Activated B cell treated with CpG ODN at 0.5 μM for 24 hours (primary cell): ENCODE results near the gene TEDC2. TPM values are rescaled to one million over a fixed set of nuclear protein-coding genes. Genes with fewer than 3 reads are reported as not detected.
"Not testable (repeated sequence)": the region's sequence is repeated elsewhere in the genome, so short reads cannot be mapped to it uniquely, and the experiment has no call there.

Experiments
- ATAC-seq: fragments of 200-7000 bp; cut with Tn5 transposase; one replicate; pipeline ENCODE4 v1.10.0; 2021; ENCODE audit warnings: low read depth, mild to moderate bottlenecking, moderate library complexity
- CTCF ChIA-PET: fragments of 350-600 bp; sonication (Branson Sonifier 250); formaldehyde crosslinking; loops from one replicate; lab custom pipeline; 2021; ENCODE audit warnings: antibody characterized with exemption; lab: Charles Lee
- POLR2A ChIA-PET: fragments of 350-600 bp; sonication (Branson Sonifier 250); formaldehyde crosslinking; loops from one replicate; lab custom pipeline; 2021; ENCODE audit warnings: antibody characterized with exemption; lab: Charles Lee
- DNase-seq: peaks from one replicate; pipeline ENCODE4 v3.0.0; 2022
- H3K27ac Mint-ChIP-seq: one replicate; pipeline ENCODE4 v1.8.0; 2020; ENCODE audit warnings: mixed read lengths
- H3K27me3 Mint-ChIP-seq: one replicate; pipeline ENCODE4 v1.8.0; 2021; ENCODE audit warnings: mixed read lengths
- H3K36me3 Mint-ChIP-seq: one replicate; pipeline ENCODE4 v1.8.0; 2021; ENCODE audit warnings: low read depth, mixed read lengths
- H3K4me1 Mint-ChIP-seq: one replicate; pipeline ENCODE4 v1.8.0; 2021; ENCODE audit warnings: mixed read lengths
- H3K4me3 Mint-ChIP-seq: one replicate; pipeline ENCODE4 v1.8.0; 2020; ENCODE audit warnings: mild to moderate bottlenecking, mixed read lengths
- H3K9me3 Mint-ChIP-seq: one replicate; pipeline ENCODE4 v1.8.0; 2020; ENCODE audit warnings: mixed read lengths
- intact Hi-C: fragments of 100-400 bp; cut with micrococcal nuclease; formaldehyde crosslinking; loops from one replicate; pipeline ENCODE4 v1.15.1; 2024
- total RNA-seq: library from RNA; stranded (reverse); gene quantifications from 2 replicates; pipeline ENCODE4 v1.2.3, GENCODE V29; 2022
- TF ChIP-seq, protein P1 (sequence below): fragments of 200-600 bp; IDR thresholded peaks from one replicate; pipeline ENCODE4 v1.8.0; 2022; ENCODE audit warnings: antibody characterized with exemption, mild to moderate bottlenecking

TEDC2 gene
- total RNA-seq, 1 donor from 2014 or later = 4.4 TPM

- ChIA-PET POLR2A (interaction anchor here (1.0 to 1.7 kb wide), 7 partner anchors 26 to 465 kb away, joined by 3 to 5 read pairs (median 4); partner anchors contain the start of genes RPS2, TBC1D24 and TRAF7), CTCF (interaction anchor here (0.9 to 2.1 kb wide), 6 partner anchors 10 to 235 kb away, joined by 3 to 21 read pairs (median 3); partner anchors contain the start of gene TBC1D24)
- Mint-ChIP-seq H3K27me3 (no peaks in the 10 kb centered on the region), H3K4me1 (peaks cover 16% of the 10 kb centered on the region), H3K36me3 (peaks cover 13% of the 10 kb centered on the region), H3K9me3 (no peaks in the 10 kb centered on the region), H3K27ac (no peak overlapping the region), H3K4me3 (peak overlapping the region; percentile 85)
- TF ChIP-seq, protein P1, sequence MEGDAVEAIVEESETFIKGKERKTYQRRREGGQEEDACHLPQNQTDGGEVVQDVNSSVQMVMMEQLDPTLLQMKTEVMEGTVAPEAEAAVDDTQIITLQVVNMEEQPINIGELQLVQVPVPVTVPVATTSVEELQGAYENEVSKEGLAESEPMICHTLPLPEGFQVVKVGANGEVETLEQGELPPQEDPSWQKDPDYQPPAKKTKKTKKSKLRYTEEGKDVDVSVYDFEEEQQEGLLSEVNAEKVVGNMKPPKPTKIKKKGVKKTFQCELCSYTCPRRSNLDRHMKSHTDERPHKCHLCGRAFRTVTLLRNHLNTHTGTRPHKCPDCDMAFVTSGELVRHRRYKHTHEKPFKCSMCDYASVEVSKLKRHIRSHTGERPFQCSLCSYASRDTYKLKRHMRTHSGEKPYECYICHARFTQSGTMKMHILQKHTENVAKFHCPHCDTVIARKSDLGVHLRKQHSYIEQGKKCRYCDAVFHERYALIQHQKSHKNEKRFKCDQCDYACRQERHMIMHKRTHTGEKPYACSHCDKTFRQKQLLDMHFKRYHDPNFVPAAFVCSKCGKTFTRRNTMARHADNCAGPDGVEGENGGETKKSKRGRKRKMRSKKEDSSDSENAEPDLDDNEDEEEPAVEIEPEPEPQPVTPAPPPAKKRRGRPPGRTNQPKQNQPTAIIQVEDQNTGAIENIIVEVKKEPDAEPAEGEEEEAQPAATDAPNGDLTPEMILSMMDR = no peak
- intact Hi-C loops = loop anchor here (1.0 to 10.0 kb wide), 6 partner anchors 31 to 205 kb away; partner anchors contain the start of genes E4F1, RNPS1, TBC1D24 and TEDC2
- ATAC-seq (no peak), DNase-seq (no peak)
These were observed 29.9 kb upstream of the TEDC2 start for GRCh38 chr16:2429771-2430663.

- POLR2A ChIA-PET = no interaction called here
These were observed 27.6 kb upstream of the TEDC2 start for GRCh38 chr16:2432286-2432685.

GRCh38 chr16:2432801-2433505 lies 27.0 kb upstream of the TEDC2 start:
- intact Hi-C loops = no loop called here
- Mint-ChIP-seq H3K27ac (no peak overlapping the region), H3K9me3 (no peaks in the 10 kb centered on the region), H3K36me3 (peaks cover 17% of the 10 kb centered on the region), H3K27me3 (no peaks in the 10 kb centered on the region), H3K4me3 (no peak overlapping the region), H3K4me1 (peaks cover 16% of the 10 kb centered on the region)
- ATAC-seq = no peak
- TF ChIP-seq, protein P1 = no peak
- ChIA-PET POLR2A (interaction anchor here (0.6 kb wide), 1 partner anchor 11 kb away, joined by 3 read pairs; no protein-coding TSS in a partner anchor), CTCF (no interaction called here)
- DNase-seq = no peak

More at GRCh38 chr16:2432286-2432685, 27.6 kb upstream of the TEDC2 start:
- intact Hi-C loops = no loop called here
- no peaks in the 10 kb centered on the region for H3K9me3 Mint-ChIP-seq
- no peaks in the 10 kb centered on the region for H3K27me3 Mint-ChIP-seq
- peaks cover 17% of the 10 kb centered on the region for H3K36me3 Mint-ChIP-seq
- no peak overlapping the region for H3K4me3 Mint-ChIP-seq
- TF ChIP-seq, protein P1 = no peak
- ATAC-seq (no peak), DNase-seq (no peak)
- H3K27ac Mint-ChIP-seq = no peak overlapping the region
- CTCF ChIA-PET = no interaction called here
- H3K4me1 Mint-ChIP-seq = peaks cover 16% of the 10 kb centered on the region

GRCh38 chr16:2435236-2435635 lies 24.7 kb upstream of the TEDC2 start:
- ATAC-seq, CTCF ChIA-PET, H3K4me3 Mint-ChIP-seq, DNase-seq, H3K27me3 Mint-ChIP-seq, H3K9me3 Mint-ChIP-seq, H3K27ac Mint-ChIP-seq, POLR2A ChIA-PET, intact Hi-C loops: not testable (repeated sequence)
- Mint-ChIP-seq H3K4me1 (peaks cover 18% of the 10 kb centered on the region), H3K36me3 (peaks cover 18% of the 10 kb centered on the region)

DNA sequence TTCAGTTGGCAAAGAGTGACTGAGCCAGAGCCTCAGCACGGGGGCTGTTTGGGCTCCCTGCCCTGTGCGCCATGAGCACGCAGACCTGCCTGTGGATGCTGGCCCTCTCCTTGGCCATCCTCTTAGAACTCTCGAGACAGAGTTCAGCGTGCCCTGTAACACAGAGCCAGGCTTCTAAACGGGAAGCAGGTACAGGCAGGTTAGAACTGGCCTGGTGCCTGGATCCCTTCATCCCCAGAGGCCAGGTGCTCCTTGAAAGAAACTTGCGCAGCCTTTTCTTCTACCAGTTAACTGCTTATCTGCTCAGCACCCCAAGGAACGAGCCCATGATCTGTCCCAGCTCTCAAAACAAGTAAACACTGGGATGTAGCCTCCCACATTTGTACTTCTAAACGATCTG lies 23.8 kb upstream of the TEDC2 start:
- H3K27me3 Mint-ChIP-seq = no peaks in the 10 kb centered on the region
- ATAC-seq = no peak
- no peak overlapping the region for H3K27ac Mint-ChIP-seq
- intact Hi-C loops = no loop called here
- ChIA-PET POLR2A (interaction anchor here (0.6 kb wide), 1 partner anchor 69 kb away, joined by 4 read pairs; no protein-coding TSS in a partner anchor), CTCF (no interaction called here)
- peaks cover 16% of the 10 kb centered on the region for H3K4me1 Mint-ChIP-seq
- TF ChIP-seq, protein P1 = no peak
- no peaks in the 10 kb centered on the region for H3K9me3 Mint-ChIP-seq
- DNase-seq = no peak
- peaks cover 16% of the 10 kb centered on the region for H3K36me3 Mint-ChIP-seq
- H3K4me3 Mint-ChIP-seq = no peak overlapping the region
